Measurements from ENCODE around the gene NEIL1.
"Not testable (repeated sequence)": the region's sequence is repeated elsewhere in the genome, so short reads cannot be mapped to it uniquely, and the experiment has no call there.

Gene NEIL1

DNA sequence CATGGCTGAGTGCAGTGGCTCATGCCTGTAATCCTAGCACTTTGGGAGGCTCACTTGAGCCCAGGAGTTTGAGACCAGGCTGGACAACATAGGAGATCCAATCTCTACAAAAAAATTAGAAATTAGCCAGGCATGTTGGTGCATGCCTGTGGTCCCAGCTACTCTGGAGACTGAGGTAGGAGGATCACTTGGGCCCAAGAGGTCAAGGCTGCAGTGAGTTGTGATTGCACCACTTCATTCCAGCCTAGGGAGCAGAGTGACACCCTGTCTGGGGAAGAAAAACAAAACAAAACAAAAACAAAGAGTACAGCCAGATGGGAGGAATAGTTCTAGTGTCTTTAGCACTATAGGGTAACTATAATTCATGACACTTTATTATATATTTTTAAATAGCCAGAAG is 37.1 kb upstream of the NEIL1 start:
- no peak for DNase-seq (ENCODE audit: extremely low spot score)
- TF ChIP-seq, protein P1, sequence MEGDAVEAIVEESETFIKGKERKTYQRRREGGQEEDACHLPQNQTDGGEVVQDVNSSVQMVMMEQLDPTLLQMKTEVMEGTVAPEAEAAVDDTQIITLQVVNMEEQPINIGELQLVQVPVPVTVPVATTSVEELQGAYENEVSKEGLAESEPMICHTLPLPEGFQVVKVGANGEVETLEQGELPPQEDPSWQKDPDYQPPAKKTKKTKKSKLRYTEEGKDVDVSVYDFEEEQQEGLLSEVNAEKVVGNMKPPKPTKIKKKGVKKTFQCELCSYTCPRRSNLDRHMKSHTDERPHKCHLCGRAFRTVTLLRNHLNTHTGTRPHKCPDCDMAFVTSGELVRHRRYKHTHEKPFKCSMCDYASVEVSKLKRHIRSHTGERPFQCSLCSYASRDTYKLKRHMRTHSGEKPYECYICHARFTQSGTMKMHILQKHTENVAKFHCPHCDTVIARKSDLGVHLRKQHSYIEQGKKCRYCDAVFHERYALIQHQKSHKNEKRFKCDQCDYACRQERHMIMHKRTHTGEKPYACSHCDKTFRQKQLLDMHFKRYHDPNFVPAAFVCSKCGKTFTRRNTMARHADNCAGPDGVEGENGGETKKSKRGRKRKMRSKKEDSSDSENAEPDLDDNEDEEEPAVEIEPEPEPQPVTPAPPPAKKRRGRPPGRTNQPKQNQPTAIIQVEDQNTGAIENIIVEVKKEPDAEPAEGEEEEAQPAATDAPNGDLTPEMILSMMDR (IDR thresholded peaks at IDR 0.05; ENCODE audit: control extremely low read depth, extremely low read depth, low read depth, missing control alignments): no peak
- CTCF ChIA-PET: no interaction called here
- POLR2A ChIA-PET: interaction anchor here (0.6 kb wide), 1 partner anchor 105 kb away, joined by 4 read pairs; no protein-coding TSS in a partner anchor

DNA sequence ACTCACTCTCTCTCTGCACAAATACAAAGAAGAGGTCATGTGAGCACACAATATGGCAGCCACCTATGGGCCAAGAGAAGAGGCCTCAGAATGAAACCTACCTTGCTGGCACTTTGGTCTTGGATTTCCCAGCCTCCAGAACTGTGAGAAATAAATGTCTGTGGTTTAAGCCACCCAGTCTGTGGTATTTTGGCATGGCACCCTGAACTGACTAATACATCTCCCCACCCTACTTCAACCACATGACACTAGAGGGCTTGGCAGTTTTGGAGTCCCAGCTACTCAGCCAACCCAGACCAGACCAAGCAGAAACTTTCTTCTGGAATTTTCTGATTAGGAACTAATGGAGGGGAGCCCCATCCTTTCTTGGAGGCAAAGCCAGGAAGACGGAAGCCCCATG is 34.3 kb upstream of the NEIL1 start:
- CTCF ChIA-PET; POLR2A ChIA-PET; DNase-seq (ENCODE audit: extremely low spot score): not testable (repeated sequence)

DNA sequence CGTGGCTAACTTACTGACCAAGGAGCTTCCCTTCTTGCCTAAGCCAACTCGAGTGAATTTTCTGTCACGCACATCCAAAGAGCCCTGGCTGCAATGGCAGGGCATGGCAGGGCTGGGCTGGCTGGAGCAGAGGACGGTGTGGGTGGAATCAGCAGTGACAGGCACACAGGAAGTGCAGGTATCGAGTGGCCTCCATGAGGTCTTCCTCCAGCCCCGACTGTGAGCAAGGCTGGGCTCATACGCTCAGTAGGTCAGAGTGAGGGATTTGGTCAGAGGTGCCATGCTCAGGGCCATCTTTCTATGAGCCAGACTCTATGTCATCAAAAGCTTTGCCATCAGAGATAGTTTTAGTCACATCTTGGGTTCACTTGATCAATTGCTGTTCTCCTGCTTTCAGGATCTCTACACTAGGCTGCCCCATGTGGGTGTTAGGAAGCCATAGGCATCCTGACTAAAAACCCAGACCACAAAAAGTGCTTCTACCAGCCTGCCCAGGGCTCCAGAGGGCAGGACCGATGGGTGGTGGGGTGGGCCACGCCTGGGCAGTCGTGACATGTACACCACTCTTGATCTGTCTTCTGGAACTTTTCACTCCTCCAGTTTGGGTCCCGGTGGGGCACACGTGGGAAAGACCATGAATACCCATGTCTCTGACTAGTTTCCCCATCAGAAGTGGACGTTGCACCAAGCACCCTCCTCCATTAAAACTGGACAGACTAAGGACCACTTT is 33.6 kb upstream of the NEIL1 start:
- ChIA-PET CTCF (no interaction called here), POLR2A (no interaction called here)
- TF ChIP-seq, protein P1 (IDR thresholded peaks at IDR 0.05; ENCODE audit: control extremely low read depth, extremely low read depth, low read depth, missing control alignments): no peak
- DNase-seq (ENCODE audit: extremely low spot score): no peak

DNA sequence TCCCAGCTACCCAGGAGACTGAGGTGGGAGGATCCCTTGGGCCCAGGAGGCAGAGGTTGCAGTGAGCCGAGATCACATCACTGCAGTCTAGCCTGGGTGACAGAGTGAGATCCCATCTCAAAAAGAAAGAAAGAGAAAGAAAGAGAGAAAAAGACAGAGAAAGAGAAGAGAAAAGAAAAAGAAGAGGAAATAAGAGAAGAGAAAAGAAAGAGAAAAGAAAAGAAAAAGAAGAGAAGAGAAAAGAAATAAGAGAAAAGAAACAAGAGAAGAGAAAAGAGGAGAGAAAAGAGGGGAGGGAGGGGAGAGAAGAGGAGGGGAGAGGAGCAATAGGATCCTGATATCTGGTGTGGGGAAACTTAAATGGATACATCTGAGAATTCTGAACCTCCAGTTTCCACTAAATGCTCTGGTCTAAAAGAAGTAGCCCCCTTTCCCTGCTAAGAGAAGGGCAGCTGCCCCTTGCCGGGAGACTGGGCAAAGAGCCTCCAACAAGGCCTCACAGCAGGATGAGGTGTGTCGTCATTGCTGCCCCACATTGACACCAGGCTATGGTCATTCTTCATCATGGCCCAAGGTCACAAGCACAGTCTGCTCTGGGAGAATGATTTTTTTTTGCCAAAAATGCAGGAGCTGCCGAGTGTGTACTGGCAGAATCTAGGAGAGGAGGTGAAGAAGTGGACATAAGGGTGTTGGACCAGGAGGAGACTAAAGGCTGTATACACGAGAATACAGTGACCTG is 32.1 kb upstream of the NEIL1 start:
- TF ChIP-seq, protein P1 (IDR thresholded peaks at IDR 0.05; ENCODE audit: control extremely low read depth, extremely low read depth, low read depth, missing control alignments): no peak
- ChIA-PET POLR2A (no interaction called here), CTCF (no interaction called here)
- DNase-seq (ENCODE audit: extremely low spot score): no peak

DNA sequence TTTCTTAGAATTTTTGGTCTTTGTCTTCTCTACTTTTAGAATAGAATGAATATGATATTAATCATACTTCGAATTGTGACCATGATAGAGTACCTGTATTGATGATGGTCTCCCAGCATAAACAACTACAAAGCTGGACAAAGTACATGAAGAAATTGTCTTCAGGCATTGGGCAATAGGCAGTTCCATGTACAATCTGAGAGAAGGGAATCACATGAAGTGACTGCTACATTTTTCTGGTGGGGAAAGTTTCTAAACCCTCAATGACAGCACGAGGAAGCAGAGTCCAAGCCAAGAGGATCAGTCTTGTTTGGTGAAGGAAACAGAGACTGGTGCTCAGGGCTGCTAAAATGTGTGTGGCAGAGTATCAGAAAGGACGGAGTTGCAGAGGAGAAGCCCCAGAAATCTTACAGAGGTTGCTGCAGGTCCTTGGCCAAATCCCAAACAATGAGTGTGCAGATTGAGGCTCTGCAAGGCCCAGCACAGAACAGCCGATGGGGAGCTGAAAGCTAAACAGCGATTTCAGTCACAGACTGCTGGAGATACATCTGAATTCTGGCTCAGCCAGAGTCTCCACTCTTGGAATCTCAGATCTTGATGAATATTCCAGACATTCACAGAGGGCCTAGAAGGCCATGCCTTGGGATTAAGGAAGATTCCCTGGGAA is 27.5 kb upstream of the NEIL1 start:
- CTCF ChIA-PET; POLR2A ChIA-PET; DNase-seq (ENCODE audit: extremely low spot score): not testable (repeated sequence)

DNA sequence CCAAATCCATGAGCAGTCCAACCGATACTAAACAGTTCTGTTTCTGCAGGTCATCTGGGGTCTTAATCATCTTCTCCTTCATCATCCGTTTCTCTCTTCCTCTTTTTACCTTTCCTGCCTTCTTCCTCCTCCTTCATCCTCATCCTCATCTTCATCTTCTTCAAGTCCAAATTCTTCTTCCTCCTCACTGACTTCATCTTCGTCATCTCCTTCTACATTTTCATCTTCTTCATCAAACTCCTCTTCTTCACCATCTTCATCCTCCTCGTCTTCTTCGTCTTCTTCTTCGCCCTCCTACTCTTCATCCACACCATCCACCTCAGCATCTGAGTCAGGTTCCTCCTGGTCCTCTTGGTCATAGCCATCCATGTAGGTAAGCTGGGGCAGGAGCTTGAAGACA is 25.1 kb upstream of the NEIL1 start:
- no peak for DNase-seq (ENCODE audit: extremely low spot score)
- ChIA-PET CTCF (no interaction called here), POLR2A (no interaction called here)
- TF ChIP-seq, protein P1 (IDR thresholded peaks at IDR 0.05; ENCODE audit: control extremely low read depth, extremely low read depth, low read depth, missing control alignments): no peak

DNA sequence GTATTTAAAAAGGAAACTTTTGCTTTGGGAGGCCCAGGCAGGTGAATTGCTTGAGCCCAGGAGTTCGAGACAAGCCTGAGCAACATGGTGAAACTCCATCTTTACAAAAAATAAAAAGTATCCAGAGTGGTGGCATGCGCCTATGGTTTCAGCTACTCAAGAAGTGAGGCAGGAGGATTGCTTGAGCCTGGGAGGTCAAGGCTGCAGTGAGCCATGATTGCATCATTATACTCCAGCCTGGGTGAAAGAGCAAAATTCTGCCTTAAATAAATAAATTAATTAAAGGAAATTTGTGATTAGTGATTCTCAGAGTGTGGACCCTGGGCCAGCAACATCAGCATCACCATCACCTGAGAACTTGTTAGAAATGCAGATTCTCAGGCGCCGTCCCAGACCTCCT is 20.9 kb upstream of the NEIL1 start:
- DNase-seq (ENCODE audit: extremely low spot score): no peak
- ChIA-PET CTCF (no interaction called here), POLR2A (no interaction called here)
- TF ChIP-seq, protein P1 (IDR thresholded peaks at IDR 0.05; ENCODE audit: control extremely low read depth, extremely low read depth, low read depth, missing control alignments): no peak

Measured in GM10248 (cell line).